ENCODE measurements around the gene REC8. TPM values are rescaled to one million over a fixed set of nuclear protein-coding genes. Genes with fewer than 3 reads are reported as not detected.

Gene REC8
- total and polyA plus RNA-seq, 2 of the 13 experiments (the other 11 are each of a cell fraction or from before 2014, with no cell fraction given) = 3.4 to 14.7 TPM

- TF ChIP-seq MBNL3 (CRISPR knock-in tag; conservative IDR thresholded peaks at IDR 0.05) (no peak), STAG1 (CRISPR knock-in tag; IDR thresholded peaks at IDR 0.05) (no peak; the same call in 1 of the 2 replicates), HES4 (CRISPR knock-in tag; IDR thresholded peaks at IDR 0.05; ENCODE audit: borderline replicate concordance) (peak; percentile 98), ARNT (IDR thresholded peaks at IDR 0.05) (no peak), USF2 (IDR thresholded peaks at IDR 0.05; ENCODE audit: low read depth, low read length) (no peak), USF2 (CRISPR knock-in tag; IDR thresholded peaks at IDR 0.05; ENCODE audit: borderline replicate concordance) (peak; percentile 85), ZNF333 (CRISPR knock-in tag; IDR thresholded peaks at IDR 0.05; ENCODE audit: borderline replicate concordance) (peak; percentile 96), PHF21A (CRISPR knock-in tag; IDR thresholded peaks at IDR 0.05) (no peak), NRL (CRISPR knock-in tag; IDR thresholded peaks at IDR 0.05; ENCODE audit: borderline replicate concordance) (peak; percentile 99), RXRB (CRISPR knock-in tag; IDR thresholded peaks at IDR 0.05; ENCODE audit: borderline replicate concordance) (peak; percentile 79; the same call in 1 of the 2 replicates), ZNF543 (CRISPR knock-in tag; IDR thresholded peaks at IDR 0.05) (peak; percentile 99), HHEX (CRISPR knock-in tag; IDR thresholded peaks at IDR 0.05) (no peak), IRX3 (CRISPR knock-in tag; IDR thresholded peaks at IDR 0.05; ENCODE audit: borderline replicate concordance, low read depth) (peak; percentile 98), TAF15 (IDR thresholded peaks at IDR 0.05; ENCODE audit: low read depth, low read length, poor library complexity, severe bottlenecking) (peak; percentile 55), SP140L (CRISPR knock-in tag; IDR thresholded peaks at IDR 0.05; ENCODE audit: borderline replicate concordance) (peak; percentile 89; the same call in 1 of the 2 replicates)
Measured at GRCh38 chr14:24195186-24196070, 23.5 kb downstream of the REC8 start, which contains the start of gene TM9SF1 (continued).

Measured in HepG2 (cell line).